Measurements from ENCODE around the gene SCGB3A2.

The SCGB3A2 gene

GRCh38 chr5:147892696-147893296 is 14.3 kb downstream of the SCGB3A2 start:
- Histone ChIP-seq H3K9me3 (ENCODE audit: insufficient read depth, low read length) (no peaks in the 10 kb centered on the region), H3K36me3 (ENCODE audit: insufficient read depth, insufficient read length, low read length) (no peaks in the 10 kb centered on the region), H3K4me3 (ENCODE audit: insufficient read length, low read depth) (no peak overlapping the region), H3K9ac (ENCODE audit: insufficient read length, low read depth) (no peak overlapping the region), H3K27me3 (ENCODE audit: insufficient read depth, insufficient read length) (no peaks in the 10 kb centered on the region), H3K4me1 (ENCODE audit: insufficient read depth, insufficient read length) (no peaks in the 10 kb centered on the region)
- TF ChIP-seq SUZ12 (IDR thresholded peaks at IDR 0.05; ENCODE audit: extremely low read depth, insufficient read depth, insufficient read length) (no peak), YY1 (IDR thresholded peaks at IDR 0.05; ENCODE audit: insufficient read depth, insufficient read length) (no peak), ZNF274 (IDR thresholded peaks at IDR 0.05; ENCODE audit: low read depth, low read length) (no peak)
- no peak for DNase-seq (ENCODE audit: low read depth, low spot score)

GRCh38 chr5:147893820-147894219 is 15.3 kb downstream of the SCGB3A2 start:
- no peak overlapping the region for H3K9ac ChIP-seq (ENCODE audit: insufficient read length, low read depth)
- H3K27me3 ChIP-seq (ENCODE audit: insufficient read depth, insufficient read length), result no peaks in the 10 kb centered on the region
- DNase-seq (ENCODE audit: low read depth, low spot score), result no peak
- no peaks in the 10 kb centered on the region for H3K9me3 ChIP-seq (ENCODE audit: insufficient read depth, low read length)
- no peaks in the 10 kb centered on the region for H3K36me3 ChIP-seq (ENCODE audit: insufficient read depth, insufficient read length, low read length)
- TF ChIP-seq SUZ12 (IDR thresholded peaks at IDR 0.05; ENCODE audit: extremely low read depth, insufficient read depth, insufficient read length), result no peak
- H3K4me3 ChIP-seq (ENCODE audit: insufficient read length, low read depth), result no peak overlapping the region
- no peaks in the 10 kb centered on the region for H3K4me1 ChIP-seq (ENCODE audit: insufficient read depth, insufficient read length)

- Histone ChIP-seq H3K4me3 (ENCODE audit: insufficient read length, low read depth) (no peak overlapping the region), H3K27me3 (ENCODE audit: insufficient read depth, insufficient read length) (no peaks in the 10 kb centered on the region), H3K9ac (ENCODE audit: insufficient read length, low read depth) (no peak overlapping the region), H3K36me3 (ENCODE audit: insufficient read depth, insufficient read length, low read length) (no peaks in the 10 kb centered on the region), H3K9me3 (ENCODE audit: insufficient read depth, low read length) (no peaks in the 10 kb centered on the region; the same call in 1 of the 2 replicates), H3K4me1 (ENCODE audit: insufficient read depth, insufficient read length) (no peaks in the 10 kb centered on the region)
- no peak for DNase-seq (ENCODE audit: low read depth, low spot score)
- no peak for TF ChIP-seq SUZ12 (IDR thresholded peaks at IDR 0.05; ENCODE audit: extremely low read depth, insufficient read depth, insufficient read length)
- no peak for TF ChIP-seq YY1 (IDR thresholded peaks at IDR 0.05; ENCODE audit: insufficient read depth, insufficient read length)
These were observed 17.4 kb downstream of the SCGB3A2 start for GRCh38 chr5:147895864-147896263.

- Histone ChIP-seq H3K4me3 (ENCODE audit: insufficient read length, low read depth) (no peak overlapping the region), H3K27me3 (ENCODE audit: insufficient read depth, insufficient read length) (no peaks in the 10 kb centered on the region), H3K9me3 (ENCODE audit: insufficient read depth, low read length) (no peaks in the 10 kb centered on the region; the same call in 1 of the 2 replicates), H3K36me3 (ENCODE audit: insufficient read depth, insufficient read length, low read length) (no peaks in the 10 kb centered on the region), H3K4me1 (ENCODE audit: insufficient read depth, insufficient read length) (no peaks in the 10 kb centered on the region), H3K9ac (ENCODE audit: insufficient read length, low read depth) (no peak overlapping the region)
- TF ChIP-seq ZNF274 (IDR thresholded peaks at IDR 0.05; ENCODE audit: low read depth, low read length) (no peak), SUZ12 (IDR thresholded peaks at IDR 0.05; ENCODE audit: extremely low read depth, insufficient read depth, insufficient read length) (no peak), YY1 (IDR thresholded peaks at IDR 0.05; ENCODE audit: insufficient read depth, insufficient read length) (no peak)
- no peak for DNase-seq (ENCODE audit: low read depth, low spot score)
These were observed 20.4 kb downstream of the SCGB3A2 start for GRCh38 chr5:147898875-147899401.

GRCh38 chr5:147901599-147902039 is 23.1 kb downstream of the SCGB3A2 start:
- Histone ChIP-seq H3K36me3 (ENCODE audit: insufficient read depth, insufficient read length, low read length) (no peaks in the 10 kb centered on the region), H3K4me3 (ENCODE audit: insufficient read length, low read depth) (no peak overlapping the region), H3K9me3 (ENCODE audit: insufficient read depth, low read length) (no peaks in the 10 kb centered on the region; the same call in 1 of the 2 replicates), H3K27me3 (ENCODE audit: insufficient read depth, insufficient read length) (no peaks in the 10 kb centered on the region), H3K9ac (ENCODE audit: insufficient read length, low read depth) (no peak overlapping the region), H3K4me1 (ENCODE audit: insufficient read depth, insufficient read length) (no peaks in the 10 kb centered on the region)
- no peak for TF ChIP-seq ZNF274 (IDR thresholded peaks at IDR 0.05; ENCODE audit: low read depth, low read length)
- no peak for TF ChIP-seq SUZ12 (IDR thresholded peaks at IDR 0.05; ENCODE audit: extremely low read depth, insufficient read depth, insufficient read length)
- TF ChIP-seq YY1 (IDR thresholded peaks at IDR 0.05; ENCODE audit: insufficient read depth, insufficient read length), result no peak
- no peak for DNase-seq (ENCODE audit: low read depth, low spot score)

- no peaks in the 10 kb centered on the region for H3K36me3 ChIP-seq (ENCODE audit: insufficient read depth, insufficient read length, low read length)
- DNase-seq (ENCODE audit: low read depth, low spot score), result no peak
- H3K9me3 ChIP-seq (ENCODE audit: insufficient read depth, low read length), result no peaks in the 10 kb centered on the region; the same call in 1 of the 2 replicates
- H3K27me3 ChIP-seq (ENCODE audit: insufficient read depth, insufficient read length), result no peaks in the 10 kb centered on the region
- H3K4me1 ChIP-seq (ENCODE audit: insufficient read depth, insufficient read length), result no peaks in the 10 kb centered on the region
- H3K9ac ChIP-seq (ENCODE audit: insufficient read length, low read depth), result no peak overlapping the region
- H3K4me3 ChIP-seq (ENCODE audit: insufficient read length, low read depth), result no peak overlapping the region
- TF ChIP-seq YY1 (IDR thresholded peaks at IDR 0.05; ENCODE audit: insufficient read depth, insufficient read length) (no peak), SUZ12 (IDR thresholded peaks at IDR 0.05; ENCODE audit: extremely low read depth, insufficient read depth, insufficient read length) (no peak), ZNF274 (IDR thresholded peaks at IDR 0.05; ENCODE audit: low read depth, low read length) (no peak)
These were observed 24.2 kb downstream of the SCGB3A2 start for GRCh38 chr5:147902609-147903115.

GRCh38 chr5:147904110-147904509 is 25.6 kb downstream of the SCGB3A2 start:
- no peak for DNase-seq (ENCODE audit: low read depth, low spot score)
- TF ChIP-seq YY1 (IDR thresholded peaks at IDR 0.05; ENCODE audit: insufficient read depth, insufficient read length) (no peak), ZNF274 (IDR thresholded peaks at IDR 0.05; ENCODE audit: low read depth, low read length) (no peak), SUZ12 (IDR thresholded peaks at IDR 0.05; ENCODE audit: extremely low read depth, insufficient read depth, insufficient read length) (no peak)
- H3K4me1 ChIP-seq (ENCODE audit: insufficient read depth, insufficient read length), result no peaks in the 10 kb centered on the region
- no peak overlapping the region for H3K9ac ChIP-seq (ENCODE audit: insufficient read length, low read depth)
- no peak overlapping the region for H3K4me3 ChIP-seq (ENCODE audit: insufficient read length, low read depth)
- H3K27me3 ChIP-seq (ENCODE audit: insufficient read depth, insufficient read length), result no peaks in the 10 kb centered on the region
- H3K9me3 ChIP-seq (ENCODE audit: insufficient read depth, low read length), result no peaks in the 10 kb centered on the region; the same call in 1 of the 2 replicates
- H3K36me3 ChIP-seq (ENCODE audit: insufficient read depth, insufficient read length, low read length), result no peaks in the 10 kb centered on the region
